Measurements from ENCODE around the gene SMARCC1. TPM values are rescaled to one million over a fixed set of nuclear protein-coding genes. Genes with fewer than 3 reads are reported as not detected.
A peak's percentile ranks its signal among the peaks of the same experiment; 100 is the strongest.

Gene SMARCC1
- polyA plus RNA-seq, 4 donors: 109 to 127 (median 124) TPM

- DNase-seq (ENCODE audit: low read depth in 4 of 4, low spot score in 2 of 4): no peak
Measured at GRCh38 chr3:47566667-47567066, 215.0 kb downstream of the SMARCC1 start.

GRCh38 chr3:47565734-47566550, 215.8 kb downstream of the SMARCC1 start:
- DNase-seq (ENCODE audit: low read depth in 4 of 4, low spot score in 2 of 4): no peak

GRCh38 chr3:47556351-47556750, 225.3 kb downstream of the SMARCC1 start:
- DNase-seq (ENCODE audit: low read depth in 4 of 4, low spot score in 2 of 4): no peak

- no peak for DNase-seq (ENCODE audit: low read depth in 4 of 4, low spot score in 2 of 4)
Measured at GRCh38 chr3:47554335-47554734, 227.4 kb downstream of the SMARCC1 start.

- DNase-seq (ENCODE audit: low read depth in 4 of 4, low spot score in 2 of 4): no peak
Measured at GRCh38 chr3:47553407-47553806, 228.3 kb downstream of the SMARCC1 start.

- DNase-seq (ENCODE audit: low read depth in 4 of 4, low spot score in 2 of 4): peak in 3 of 4 donors; percentile 20 to 29 (median 28)
Measured at GRCh38 chr3:47542471-47543173, 239.1 kb downstream of the SMARCC1 start.

- DNase-seq (ENCODE audit: low read depth in 4 of 4, low spot score in 2 of 4): no peak
Measured at GRCh38 chr3:47541583-47542108, 240.0 kb downstream of the SMARCC1 start.

GRCh38 chr3:47540281-47540680, 241.4 kb downstream of the SMARCC1 start:
- no peak for DNase-seq (ENCODE audit: low read depth in 4 of 4, low spot score in 2 of 4)

GRCh38 chr3:47536967-47537366, 244.7 kb downstream of the SMARCC1 start:
- DNase-seq (ENCODE audit: low read depth in 4 of 4, low spot score in 2 of 4): no peak

- no peak for DNase-seq (ENCODE audit: low read depth in 4 of 4, low spot score in 2 of 4)
Measured at GRCh38 chr3:47536221-47536891, 245.3 kb downstream of the SMARCC1 start.

Other genes with a start within 250 kb of the SMARCC1 start
- gene CSPG5, start 203.0 kb downstream of the SMARCC1 start, polyA plus RNA-seq (ENCODE audit: insufficient read length in 4 of 4): 1 to 10 TPM in 3 of 4 donors, under 1 TPM in 1; 0.97 to 2.1 (median 1.3) TPM
- 10 to 100 TPM; 55.5 to 81.6 (median 70.2) TPM for gene DHX30, start 21.2 kb upstream of the SMARCC1 start, polyA plus RNA-seq (ENCODE audit: insufficient read length in 4 of 4)
- gene MAP4, start 234.5 kb upstream of the SMARCC1 start, polyA plus RNA-seq (ENCODE audit: insufficient read length in 4 of 4): 100 to 1,000 TPM; 165 to 180 (median 176) TPM

All from left renal cortex interstitium (tissue), 4 donors.